ENCODE measurements around the gene NDNF.
A peak's percentile ranks its signal among the peaks of the same experiment; 100 is the strongest.

NDNF gene

DNA sequence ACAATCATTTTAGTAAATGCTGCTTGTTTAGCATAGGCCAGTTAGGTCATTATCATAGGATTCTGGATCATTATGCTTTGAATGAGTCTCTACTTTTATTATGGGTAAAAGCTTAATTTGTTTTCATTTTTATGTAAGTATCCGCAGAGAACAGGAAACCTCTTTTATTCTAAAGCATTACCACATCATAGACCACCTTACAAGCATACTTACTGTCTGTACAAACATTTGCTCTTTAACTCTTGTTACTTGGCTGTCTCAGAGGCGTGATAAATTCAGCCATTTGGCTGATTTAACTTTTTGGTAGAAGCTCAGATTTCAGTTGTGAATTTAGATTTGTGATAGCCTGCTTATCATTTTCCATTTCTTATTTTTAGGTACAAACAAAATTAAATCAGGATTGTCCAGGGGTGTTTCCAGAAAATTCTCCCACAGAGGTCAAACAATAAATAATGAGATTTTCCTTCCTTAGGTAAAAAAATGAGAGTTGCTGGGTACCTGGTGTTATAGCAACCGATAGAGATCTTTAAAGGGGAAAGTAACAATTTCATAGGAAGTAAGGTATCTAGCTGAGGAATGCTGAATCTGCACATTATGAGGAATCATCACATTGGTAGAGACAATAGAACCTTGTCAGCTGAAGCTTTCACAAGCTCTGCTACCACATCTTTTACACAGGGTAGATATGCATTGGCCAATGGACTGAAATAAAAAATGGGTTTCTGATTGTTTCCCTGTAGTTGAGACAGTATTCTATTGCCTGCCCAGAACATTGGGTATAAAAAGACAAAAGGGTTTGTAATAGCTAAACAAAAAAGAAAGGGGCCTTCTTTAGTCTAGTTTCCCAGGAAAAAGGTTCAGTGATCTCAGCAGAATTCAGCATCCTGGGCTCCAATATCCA lies 62.5 kb downstream of the NDNF start:
- H3K27me3 ChIP-seq (ENCODE audit: control insufficient read depth, insufficient read depth, low read length) = no peaks in the 10 kb centered on the region
- no peak overlapping the region for H3K4me2 ChIP-seq (ENCODE audit: low read length)
- no peak overlapping the region for H3K4me3 ChIP-seq (ENCODE audit: low read depth, low read length)
- no peaks in the 10 kb centered on the region for H3K79me2 ChIP-seq
- TF ChIP-seq CTCF (IDR thresholded peaks at IDR 0.05) = no peak
- H3K4me1 ChIP-seq = no peaks in the 10 kb centered on the region
- H3K36me3 ChIP-seq (ENCODE audit: control insufficient read depth, insufficient read depth, low read length) = no peaks in the 10 kb centered on the region
- no peak overlapping the region for H3K27ac ChIP-seq
- H3K9ac ChIP-seq = no peak overlapping the region
- H3K9me3 ChIP-seq (ENCODE audit: control insufficient read depth, low read length) = no peaks in the 10 kb centered on the region
- peak overlapping the region; percentile 28 for H2AFZ ChIP-seq

- Histone ChIP-seq H3K27me3 (ENCODE audit: control insufficient read depth, insufficient read depth, low read length) (no peaks in the 10 kb centered on the region), H3K4me1 (no peaks in the 10 kb centered on the region), H3K4me2 (ENCODE audit: low read length) (no peak overlapping the region), H3K9ac (no peak overlapping the region), H3K36me3 (ENCODE audit: control insufficient read depth, insufficient read depth, low read length) (no peaks in the 10 kb centered on the region), H3K9me3 (ENCODE audit: control insufficient read depth, low read length) (no peaks in the 10 kb centered on the region), H3K79me2 (no peaks in the 10 kb centered on the region), H2AFZ (no peak overlapping the region), H3K27ac (no peak overlapping the region), H3K4me3 (ENCODE audit: low read depth, low read length) (no peak overlapping the region)
- TF ChIP-seq CTCF (IDR thresholded peaks at IDR 0.05) = no peak
These were observed 64.7 kb downstream of the NDNF start for GRCh38 chr4:121007660-121008059.

GRCh38 chr4:121003863-121004262 lies 68.5 kb downstream of the NDNF start:
- TF ChIP-seq CTCF (IDR thresholded peaks at IDR 0.05) = no peak
- no peaks in the 10 kb centered on the region for H3K36me3 ChIP-seq (ENCODE audit: control insufficient read depth, insufficient read depth, low read length)
- H3K4me3 ChIP-seq (ENCODE audit: low read depth, low read length) = no peak overlapping the region
- no peaks in the 10 kb centered on the region for H3K79me2 ChIP-seq
- H3K9me3 ChIP-seq (ENCODE audit: control insufficient read depth, low read length) = no peaks in the 10 kb centered on the region
- H2AFZ ChIP-seq = no peak overlapping the region
- H3K4me2 ChIP-seq (ENCODE audit: low read length) = no peak overlapping the region
- H3K27me3 ChIP-seq (ENCODE audit: control insufficient read depth, insufficient read depth, low read length) = no peaks in the 10 kb centered on the region
- no peaks in the 10 kb centered on the region for H3K4me1 ChIP-seq
- H3K27ac ChIP-seq = no peak overlapping the region
- no peak overlapping the region for H3K9ac ChIP-seq

- no peak for TF ChIP-seq CTCF (IDR thresholded peaks at IDR 0.05)
- H3K9ac ChIP-seq = no peak overlapping the region
- H3K36me3 ChIP-seq (ENCODE audit: control insufficient read depth, insufficient read depth, low read length) = no peaks in the 10 kb centered on the region
- no peak overlapping the region for H3K4me3 ChIP-seq (ENCODE audit: low read depth, low read length)
- H2AFZ ChIP-seq = no peak overlapping the region
- H3K4me1 ChIP-seq = no peaks in the 10 kb centered on the region
- H3K27ac ChIP-seq = no peak overlapping the region
- H3K79me2 ChIP-seq = no peaks in the 10 kb centered on the region
- H3K4me2 ChIP-seq (ENCODE audit: low read length) = no peak overlapping the region
- H3K27me3 ChIP-seq (ENCODE audit: control insufficient read depth, insufficient read depth, low read length) = no peaks in the 10 kb centered on the region
- H3K9me3 ChIP-seq (ENCODE audit: control insufficient read depth, low read length) = no peaks in the 10 kb centered on the region
These were observed 76.9 kb downstream of the NDNF start for GRCh38 chr4:120995266-120996010.

All from parathyroid adenoma (tissue), 2 donors.